NB4 (cell line): Measurements from ENCODE around the gene SLC12A7.

Experiments
- POLR2A ChIP-seq: IDR thresholded peaks from 2 replicates; pipeline ENCODE4 v1.6.1; 2011; ENCODE audit warnings: mild to moderate bottlenecking; ENCODE audit not compliant: insufficient read length; ENCODE audit errors: extremely low read depth
- TF ChIP-seq, protein P1 (sequence below): IDR thresholded peaks from one replicate; pipeline ENCODE4 v1.5.1; 2012; ENCODE audit warnings: low read depth, low read length

DNA sequence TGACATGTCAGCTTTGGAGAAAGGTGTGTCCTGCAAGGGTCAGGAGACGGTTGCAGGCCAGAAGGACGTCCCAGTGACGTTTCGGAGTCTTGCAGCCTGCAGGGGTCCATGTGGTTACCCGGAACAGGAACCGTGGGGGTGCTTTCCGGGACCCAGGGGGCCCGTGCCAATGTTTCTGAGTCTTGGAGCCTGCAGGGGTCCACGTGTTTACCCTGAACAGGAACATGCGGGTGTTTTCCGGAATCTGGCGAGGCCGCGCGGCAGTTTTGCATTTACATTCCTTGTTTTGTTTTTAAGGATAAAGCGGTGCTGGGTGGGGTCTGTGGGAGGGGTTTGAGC is 72.7 kb downstream of the SLC12A7 start:
- TF ChIP-seq, protein P1, sequence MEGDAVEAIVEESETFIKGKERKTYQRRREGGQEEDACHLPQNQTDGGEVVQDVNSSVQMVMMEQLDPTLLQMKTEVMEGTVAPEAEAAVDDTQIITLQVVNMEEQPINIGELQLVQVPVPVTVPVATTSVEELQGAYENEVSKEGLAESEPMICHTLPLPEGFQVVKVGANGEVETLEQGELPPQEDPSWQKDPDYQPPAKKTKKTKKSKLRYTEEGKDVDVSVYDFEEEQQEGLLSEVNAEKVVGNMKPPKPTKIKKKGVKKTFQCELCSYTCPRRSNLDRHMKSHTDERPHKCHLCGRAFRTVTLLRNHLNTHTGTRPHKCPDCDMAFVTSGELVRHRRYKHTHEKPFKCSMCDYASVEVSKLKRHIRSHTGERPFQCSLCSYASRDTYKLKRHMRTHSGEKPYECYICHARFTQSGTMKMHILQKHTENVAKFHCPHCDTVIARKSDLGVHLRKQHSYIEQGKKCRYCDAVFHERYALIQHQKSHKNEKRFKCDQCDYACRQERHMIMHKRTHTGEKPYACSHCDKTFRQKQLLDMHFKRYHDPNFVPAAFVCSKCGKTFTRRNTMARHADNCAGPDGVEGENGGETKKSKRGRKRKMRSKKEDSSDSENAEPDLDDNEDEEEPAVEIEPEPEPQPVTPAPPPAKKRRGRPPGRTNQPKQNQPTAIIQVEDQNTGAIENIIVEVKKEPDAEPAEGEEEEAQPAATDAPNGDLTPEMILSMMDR: no peak
- no peak for TF ChIP-seq POLR2A
